IPS DF 19.7 (cell line): ENCODE results near the gene ADM2.
"Not testable (repeated sequence)": the region's sequence is repeated elsewhere in the genome, so short reads cannot be mapped to it uniquely, and the experiment has no call there.

Source experiments
- DNase-seq: peaks from one replicate; pipeline ENCODE4 v3.0.0-alpha.2; 2013; ENCODE audit warnings: low read depth, low spot score

Gene ADM2

GRCh38 chr22:50506611-50507420, 25.5 kb downstream of the ADM2 start:
- DNase-seq, result no peak

- DNase-seq, result no peak
Measured at GRCh38 chr22:50507421-50507990, 26.2 kb downstream of the ADM2 start, which contains the start of gene LMF2. LMF2 (minus strand) TSS chr22:50507702; CDS start chr22:50507675, 27 bp downstream.

GRCh38 chr22:50507991-50508884, 26.9 kb downstream of the ADM2 start, which contains the start of gene NCAPH2:
NCAPH2 (plus strand) TSS chr22:50508224; CDS start chr22:50508338, 114 bp downstream.
- DNase-seq, result peak; percentile 77

- DNase-seq, result no peak
Measured at GRCh38 chr22:50508897-50509296, 27.6 kb downstream of the ADM2 start.

- DNase-seq, result no peak
Measured at GRCh38 chr22:50513175-50513574, 31.8 kb downstream of the ADM2 start.

- DNase-seq, result no peak
Measured at GRCh38 chr22:50516068-50516467, 34.7 kb downstream of the ADM2 start.

- no peak for DNase-seq
Measured at GRCh38 chr22:50516891-50517290, 35.5 kb downstream of the ADM2 start.

GRCh38 chr22:50517495-50518260, 36.3 kb downstream of the ADM2 start:
- DNase-seq, result no peak

GRCh38 chr22:50518606-50519005, 37.3 kb downstream of the ADM2 start:
- DNase-seq, result no peak

GRCh38 chr22:50519151-50519550, 37.8 kb downstream of the ADM2 start:
- DNase-seq, result no peak

- not testable (repeated sequence) for DNase-seq
Measured at GRCh38 chr22:50520184-50520583, 38.8 kb downstream of the ADM2 start.

- no peak for DNase-seq
Measured at GRCh38 chr22:50520826-50521453, 39.6 kb downstream of the ADM2 start.

GRCh38 chr22:50521710-50522109, 40.4 kb downstream of the ADM2 start:
- no peak for DNase-seq

GRCh38 chr22:50522208-50522805, 41.0 kb downstream of the ADM2 start:
- no peak for DNase-seq

- DNase-seq, result no peak
Measured at GRCh38 chr22:50522806-50523438, 41.6 kb downstream of the ADM2 start.

- DNase-seq, result no peak
Measured at GRCh38 chr22:50523458-50523805, 42.1 kb downstream of the ADM2 start.

- no peak for DNase-seq
Measured at GRCh38 chr22:50523806-50524675, 42.7 kb downstream of the ADM2 start.

GRCh38 chr22:50524676-50525103, 43.3 kb downstream of the ADM2 start:
- DNase-seq, result no peak
